ENCODE measurements around the gene GET3.

GRCh38 chr19:12789098-12789903 is 52.0 kb downstream of the GET3 start:
- TF ChIP-seq, protein P1, sequence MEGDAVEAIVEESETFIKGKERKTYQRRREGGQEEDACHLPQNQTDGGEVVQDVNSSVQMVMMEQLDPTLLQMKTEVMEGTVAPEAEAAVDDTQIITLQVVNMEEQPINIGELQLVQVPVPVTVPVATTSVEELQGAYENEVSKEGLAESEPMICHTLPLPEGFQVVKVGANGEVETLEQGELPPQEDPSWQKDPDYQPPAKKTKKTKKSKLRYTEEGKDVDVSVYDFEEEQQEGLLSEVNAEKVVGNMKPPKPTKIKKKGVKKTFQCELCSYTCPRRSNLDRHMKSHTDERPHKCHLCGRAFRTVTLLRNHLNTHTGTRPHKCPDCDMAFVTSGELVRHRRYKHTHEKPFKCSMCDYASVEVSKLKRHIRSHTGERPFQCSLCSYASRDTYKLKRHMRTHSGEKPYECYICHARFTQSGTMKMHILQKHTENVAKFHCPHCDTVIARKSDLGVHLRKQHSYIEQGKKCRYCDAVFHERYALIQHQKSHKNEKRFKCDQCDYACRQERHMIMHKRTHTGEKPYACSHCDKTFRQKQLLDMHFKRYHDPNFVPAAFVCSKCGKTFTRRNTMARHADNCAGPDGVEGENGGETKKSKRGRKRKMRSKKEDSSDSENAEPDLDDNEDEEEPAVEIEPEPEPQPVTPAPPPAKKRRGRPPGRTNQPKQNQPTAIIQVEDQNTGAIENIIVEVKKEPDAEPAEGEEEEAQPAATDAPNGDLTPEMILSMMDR (IDR thresholded peaks at IDR 0.05; ENCODE audit: low read depth, low read length), result no peak
- TF ChIP-seq EZH2phosphoT487 (IDR thresholded peaks at IDR 0.05; ENCODE audit: low read depth), result no peak
